Activated CD4-positive, alpha-beta T cell treated with anti-CD3 and anti-CD28 coated beads for 24 hours (primary cell): ENCODE measurements around the gene DPF3.

Experiments used
- DNase-seq, 2 donors: peaks; one replicate each; pipeline ENCODE4 v3.0.0-alpha.2; 2020; ENCODE audit warnings: low read depth in 2 of 2

DPF3 gene

GRCh38 chr14:72646861-72647528 is 246.9 kb downstream of the DPF3 start:
- DNase-seq = no peak

DNA sequence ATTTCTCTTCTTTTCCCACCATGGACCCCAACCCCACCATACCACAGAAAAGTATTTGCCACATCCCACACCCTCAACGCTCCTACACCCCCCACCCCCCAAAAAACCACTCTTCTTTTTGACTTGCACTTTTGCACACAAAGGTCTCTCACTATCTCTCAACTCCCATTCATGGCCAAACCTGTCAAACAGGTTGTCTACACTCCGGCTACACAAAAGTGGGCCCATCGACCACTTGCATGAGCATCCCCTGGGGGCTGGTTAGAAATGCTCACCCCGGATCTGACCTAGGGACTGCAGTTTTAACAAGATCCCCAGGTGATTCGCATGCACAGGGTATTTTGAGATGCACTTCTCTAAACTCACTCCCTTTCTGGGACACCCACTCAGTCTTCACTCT is 248.2 kb downstream of the DPF3 start:
- DNase-seq = no peak

DNA sequence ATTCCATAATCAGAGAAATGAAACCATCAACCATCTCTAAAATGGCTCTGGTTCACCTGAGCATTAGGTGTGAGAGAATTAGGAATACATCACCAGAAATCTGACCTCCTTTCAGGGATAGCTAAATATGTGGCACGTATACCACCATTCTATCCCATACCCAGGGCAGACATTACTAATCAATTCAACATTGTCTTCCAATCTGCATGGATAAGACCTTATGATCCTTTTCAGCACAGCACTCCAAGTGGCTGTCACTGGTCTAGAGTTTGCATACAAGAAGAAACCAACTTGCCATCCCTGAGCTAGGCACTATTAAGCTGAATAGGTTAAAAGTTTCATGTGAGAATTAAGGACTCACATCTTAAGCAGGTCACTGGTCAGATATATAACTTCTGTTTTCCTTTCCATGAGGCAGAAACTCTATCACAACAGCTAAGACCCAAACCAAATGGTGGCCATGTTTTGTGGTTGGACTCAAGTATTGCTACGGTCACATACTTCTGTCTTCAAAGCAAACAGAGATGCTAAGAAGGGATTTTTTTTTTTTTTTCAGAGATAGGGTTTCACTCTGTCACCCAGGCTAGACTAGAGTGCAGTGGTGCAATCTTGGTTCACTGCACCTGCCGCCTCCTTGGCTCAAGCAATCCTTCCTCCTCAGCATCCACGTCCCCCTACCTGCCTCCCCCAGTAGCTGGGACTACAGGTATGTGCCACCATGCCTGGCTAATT is 249.0 kb downstream of the DPF3 start:
- no peak for DNase-seq

DNA sequence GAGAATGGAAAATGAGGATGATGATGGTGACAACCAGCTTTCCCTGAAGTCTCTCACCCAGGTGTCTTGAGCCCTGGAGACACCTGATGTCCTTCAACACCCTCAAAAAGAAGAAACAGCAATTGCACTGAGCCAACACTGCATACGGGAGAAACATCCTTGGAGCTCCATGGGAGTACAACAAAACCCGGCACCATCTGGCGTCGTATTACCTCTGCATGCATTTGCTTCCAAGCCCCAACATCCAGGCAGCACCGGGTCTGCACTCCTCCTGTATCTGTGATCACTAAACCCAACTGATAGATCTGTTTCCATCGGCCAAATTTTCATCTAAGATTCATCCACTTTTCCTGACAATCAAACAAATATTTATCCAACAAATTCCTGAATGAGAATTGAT is 249.9 kb downstream of the DPF3 start:
- DNase-seq = no peak

- DNase-seq = no peak
Observed at GRCh38 chr14:72643317-72643801, 250.5 kb downstream of the DPF3 start.

DNA sequence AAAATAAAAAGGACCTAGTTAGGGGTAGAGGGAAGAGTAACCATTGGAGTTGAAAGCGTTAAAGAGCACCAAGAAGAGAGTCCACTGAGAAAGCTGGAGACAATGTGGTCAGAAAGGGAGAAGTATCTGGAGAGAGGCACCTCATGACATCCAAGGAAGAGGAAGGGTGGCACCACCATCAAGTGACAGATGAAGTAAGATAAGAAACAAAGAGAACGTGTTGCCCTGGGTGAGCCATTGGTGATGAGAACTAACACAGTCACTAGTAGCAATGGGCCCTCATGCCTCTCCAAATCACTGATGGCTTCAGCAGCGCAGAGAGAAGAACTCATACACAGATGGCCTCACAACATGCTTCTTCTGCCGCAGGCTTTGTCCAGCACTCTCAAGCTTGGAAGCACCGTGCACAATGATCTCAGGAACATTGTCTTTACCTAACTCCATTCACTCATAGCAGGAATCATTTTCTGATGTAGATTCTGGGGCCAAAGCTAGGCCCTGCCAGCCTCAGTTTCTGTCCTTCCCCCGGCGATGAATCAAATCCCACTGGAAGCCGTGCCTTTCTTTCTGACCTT is 252.9 kb downstream of the DPF3 start:
- DNase-seq = no peak

GRCh38 chr14:72638021-72638420 is 255.9 kb downstream of the DPF3 start:
- no peak for DNase-seq

DNA sequence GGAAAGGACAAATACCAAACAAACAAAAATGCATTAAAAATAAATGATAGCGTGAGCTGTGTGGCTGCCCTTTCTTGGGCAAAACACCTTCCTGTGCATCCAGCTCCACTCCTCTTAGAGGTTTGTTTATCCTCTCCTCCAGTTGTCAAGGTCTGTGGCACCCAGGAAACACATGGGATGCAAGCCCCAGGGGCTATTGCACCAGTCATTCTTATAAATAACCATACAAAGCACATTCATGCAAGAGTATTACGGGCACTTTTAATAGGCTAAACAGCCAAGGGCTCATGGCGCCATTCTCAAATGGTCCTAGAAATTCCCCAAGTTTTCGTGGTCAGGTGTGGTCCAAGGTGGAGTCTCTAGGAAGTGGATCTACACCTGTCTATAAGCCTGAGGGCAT is 257.0 kb downstream of the DPF3 start:
- DNase-seq = no peak

DNA sequence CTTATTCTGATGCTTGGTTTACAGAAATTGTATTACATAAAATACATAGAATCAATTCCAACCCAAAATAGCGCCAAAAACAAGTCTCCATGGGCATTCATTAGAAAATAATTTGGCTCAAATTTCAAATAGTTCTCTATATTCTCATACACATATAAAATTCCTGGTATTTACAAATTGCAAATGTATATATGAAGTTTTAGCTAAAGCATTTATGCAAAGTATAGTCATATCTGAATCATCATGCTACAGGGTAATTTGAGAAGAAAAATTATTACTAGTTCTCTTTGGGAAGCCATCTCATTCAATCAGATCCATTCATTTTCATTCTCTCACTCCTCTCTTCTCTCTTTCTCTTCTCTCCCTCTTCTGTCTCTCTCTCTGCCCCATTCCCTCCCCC is 257.8 kb downstream of the DPF3 start:
- DNase-seq = no peak

DNA sequence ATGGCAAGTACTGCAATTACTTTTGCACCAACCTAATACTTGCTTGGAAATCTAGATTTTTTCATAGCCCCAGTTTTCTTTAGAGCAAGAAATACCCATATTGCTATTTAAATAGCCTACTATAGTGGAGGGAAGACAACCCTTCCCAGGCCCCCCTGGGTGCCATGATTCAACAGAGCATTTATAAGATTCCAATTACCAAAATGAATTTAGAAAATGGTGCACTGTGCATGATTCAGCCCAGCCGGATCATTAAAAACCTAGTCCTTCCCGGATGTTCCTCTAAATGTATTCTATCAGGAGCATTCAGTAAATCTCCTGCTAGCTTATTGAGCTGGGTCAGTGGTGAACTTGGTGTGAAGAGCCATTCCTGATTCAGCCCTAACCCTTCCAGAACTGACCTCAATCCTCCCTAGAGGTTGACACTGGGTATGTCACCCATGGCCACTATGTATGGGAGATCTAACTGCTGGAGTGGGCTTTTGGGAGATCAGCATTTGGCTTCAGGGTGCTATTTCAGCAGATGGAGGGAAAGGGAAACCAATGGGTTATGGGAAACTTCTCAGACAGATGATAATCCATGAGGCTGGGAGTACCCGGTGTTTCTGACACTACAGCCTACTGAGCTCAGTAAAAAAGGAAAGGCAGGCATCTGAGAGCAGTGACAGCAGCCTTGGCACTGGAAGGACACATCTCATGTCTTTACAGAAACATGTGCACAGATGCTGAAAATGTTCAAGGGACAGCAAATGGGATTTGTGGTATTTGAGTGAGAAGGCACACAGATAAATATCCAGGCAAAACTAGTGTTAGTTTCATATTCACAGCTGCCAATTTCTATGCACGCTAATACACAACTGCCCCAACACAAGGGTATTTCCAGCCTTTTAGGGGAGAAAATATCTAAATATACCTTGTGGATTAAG is 258.9 kb downstream of the DPF3 start:
- no peak for DNase-seq

DNA sequence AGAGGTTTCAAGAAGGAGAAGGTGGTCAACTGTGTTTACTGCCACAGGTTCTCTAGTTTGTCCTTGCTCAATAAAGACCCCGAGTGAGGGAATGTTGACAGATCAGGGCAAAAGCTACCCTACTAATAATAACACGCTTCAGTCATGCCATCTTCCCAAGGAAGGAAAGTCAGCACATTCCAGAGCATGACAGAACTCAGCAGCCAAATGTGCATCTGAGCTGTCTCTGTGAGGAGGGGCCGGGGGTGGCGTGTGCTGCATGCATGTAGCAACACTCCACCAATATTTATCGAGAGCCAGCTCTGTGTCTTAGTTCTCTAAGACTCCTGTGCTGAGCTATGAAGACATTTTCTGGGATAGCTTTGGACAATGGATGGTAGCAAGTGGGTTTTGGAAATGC is 260.4 kb downstream of the DPF3 start:
- no peak for DNase-seq

DNA sequence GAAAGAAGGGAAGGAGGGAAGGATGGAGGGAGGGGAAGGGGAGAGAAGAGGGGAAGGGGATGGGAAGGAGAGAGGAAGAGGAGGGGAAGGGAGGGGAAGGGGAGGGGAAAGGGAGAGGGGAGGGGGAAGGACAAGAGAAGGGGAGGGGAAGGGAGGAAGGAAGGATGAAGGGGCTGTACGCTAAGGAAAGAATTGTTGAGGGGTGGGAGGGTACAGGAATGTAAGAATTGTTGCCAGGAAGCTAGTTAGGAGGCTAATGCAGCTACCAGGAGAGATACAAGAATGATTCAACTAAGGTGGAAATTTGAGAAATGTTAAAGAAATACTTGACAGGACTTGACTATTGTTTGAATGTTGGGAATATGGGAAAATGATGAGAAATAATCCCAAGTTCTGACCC is 261.2 kb downstream of the DPF3 start:
- no peak for DNase-seq

- no peak for DNase-seq
Observed at GRCh38 chr14:72631401-72631800, 262.5 kb downstream of the DPF3 start.

DNA sequence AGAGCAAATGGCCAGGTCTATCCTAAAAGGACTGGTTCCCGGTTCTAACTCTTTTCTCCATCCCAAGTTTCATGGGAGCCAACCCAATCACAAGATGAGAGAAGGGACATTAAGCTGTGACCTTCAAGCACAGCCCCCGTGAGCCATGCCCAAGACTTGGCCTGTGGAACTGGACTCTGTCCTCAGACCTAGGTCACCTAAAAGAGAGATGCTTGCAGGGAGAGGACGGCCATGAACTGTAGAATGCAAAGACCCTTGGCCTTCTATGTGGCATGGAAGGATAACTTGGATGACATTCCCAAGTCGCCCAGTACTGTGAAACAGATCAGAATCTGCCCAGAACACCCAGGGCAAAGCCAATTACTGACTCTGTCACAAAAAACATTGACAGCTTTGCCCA is 263.5 kb downstream of the DPF3 start:
- DNase-seq = no peak

- no peak for DNase-seq
Observed at GRCh38 chr14:72629534-72629933, 264.4 kb downstream of the DPF3 start.

DNA sequence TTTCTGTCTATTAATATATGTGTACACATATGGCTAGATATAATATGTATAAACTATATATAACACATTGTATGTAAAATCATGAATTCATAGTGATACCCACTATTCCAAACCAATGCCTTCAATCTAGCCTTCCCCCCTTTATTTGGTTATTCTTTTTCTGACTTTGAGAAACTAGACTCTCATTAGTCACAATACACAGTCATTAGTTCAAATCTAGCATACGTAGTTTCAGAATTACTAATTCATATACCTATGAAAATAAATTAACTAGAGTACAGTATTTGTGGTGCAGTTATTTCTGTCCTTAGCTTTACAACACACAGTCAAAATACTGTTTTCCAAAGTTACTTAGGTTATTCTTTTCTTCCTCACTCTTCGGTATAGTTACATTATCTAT is 268.2 kb downstream of the DPF3 start:
- no peak for DNase-seq

DNA sequence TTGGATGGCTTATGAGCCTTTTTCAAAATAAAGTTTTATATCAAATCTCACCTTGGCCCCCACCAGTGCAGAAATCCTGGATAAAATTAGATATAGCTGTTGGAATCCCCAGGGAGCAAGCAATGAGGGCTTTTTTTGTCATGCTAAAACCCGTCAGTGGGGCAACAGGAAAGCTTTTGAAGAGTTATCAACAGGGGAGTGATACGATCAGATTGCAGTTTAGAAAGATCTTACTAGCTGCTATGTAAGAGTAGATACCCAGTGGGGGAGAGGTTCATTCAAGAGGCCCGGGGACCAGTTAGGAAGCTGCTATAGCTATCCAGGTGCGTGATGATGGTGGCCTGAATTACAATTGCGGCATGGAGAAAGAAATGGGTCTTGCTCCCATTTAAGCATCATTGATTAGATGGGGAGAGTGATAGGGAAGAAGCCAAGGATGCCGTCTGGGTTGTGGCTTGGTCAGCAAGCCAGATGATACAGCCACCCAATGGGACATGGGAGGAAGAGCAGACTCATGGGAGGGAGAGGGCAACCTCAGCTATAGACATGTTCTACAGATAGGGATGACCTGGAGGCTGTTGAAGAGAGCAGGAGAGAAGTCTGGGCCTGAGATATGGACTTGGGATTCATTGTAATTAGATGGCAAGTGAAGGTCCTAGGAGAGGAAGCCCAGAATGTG is 272.4 kb downstream of the DPF3 start:
- no peak for DNase-seq

GRCh38 chr14:72619881-72620280 is 274.0 kb downstream of the DPF3 start:
- DNase-seq = no peak

- DNase-seq = no peak
Observed at GRCh38 chr14:72619111-72619571, 274.8 kb downstream of the DPF3 start.

- DNase-seq = no peak
Observed at GRCh38 chr14:72618424-72618823, 275.5 kb downstream of the DPF3 start.

GRCh38 chr14:72617391-72618031 is 276.4 kb downstream of the DPF3 start:
- no peak for DNase-seq
